CD4-positive, alpha-beta T cell treated with Interleukin-6 for 4 hours (primary cell): ENCODE results near the gene ARRDC1.

Experiments used
- DNase-seq: peaks from one replicate; pipeline ENCODE4 v3.0.0-alpha.2; 2020; ENCODE audit warnings: mixed read lengths

The ARRDC1 gene

DNA sequence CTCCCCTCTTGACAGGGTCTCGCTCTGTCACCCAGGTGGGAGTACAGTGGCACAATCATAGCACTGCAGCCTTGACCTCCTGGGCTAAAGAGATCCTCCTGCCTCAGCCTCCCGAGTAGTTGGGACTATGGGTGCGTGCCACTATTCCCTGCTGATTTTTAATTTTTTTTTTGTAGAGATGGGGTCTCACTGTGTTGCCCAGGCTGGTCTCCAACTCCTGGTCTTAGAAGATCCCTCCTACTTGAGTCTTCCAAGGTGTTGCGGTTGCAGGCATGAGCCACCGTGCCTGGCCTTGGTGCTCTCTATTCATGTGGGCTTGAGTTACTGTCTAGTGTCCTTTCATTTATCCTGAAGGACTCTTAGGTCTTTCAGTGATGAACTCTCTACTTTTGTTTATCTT, 37.4 kb downstream of the ARRDC1 start:
- DNase-seq, result no peak

- DNase-seq, result no peak
These were observed 38.4 kb downstream of the ARRDC1 start for GRCh38 chr9:137643921-137644320.

DNA sequence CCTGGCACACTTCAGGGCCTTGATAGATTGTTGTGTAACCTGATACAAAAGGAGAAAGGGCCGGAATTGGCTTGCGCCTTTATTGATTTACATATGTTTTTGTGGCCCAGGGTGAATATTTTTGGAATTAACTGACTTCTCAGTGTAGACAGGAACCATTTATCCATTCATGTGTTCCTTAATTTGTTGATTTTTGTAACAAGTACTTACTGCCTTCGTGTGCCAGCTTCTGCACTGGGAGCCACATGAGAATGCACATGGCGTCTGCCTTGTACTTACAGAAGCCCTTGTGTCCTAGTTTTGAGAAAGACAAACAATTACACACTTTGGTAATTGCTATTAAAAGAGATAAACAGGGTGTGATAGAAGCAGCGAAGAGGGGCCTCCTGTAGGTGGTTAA, 39.7 kb downstream of the ARRDC1 start:
- no peak for DNase-seq

DNA sequence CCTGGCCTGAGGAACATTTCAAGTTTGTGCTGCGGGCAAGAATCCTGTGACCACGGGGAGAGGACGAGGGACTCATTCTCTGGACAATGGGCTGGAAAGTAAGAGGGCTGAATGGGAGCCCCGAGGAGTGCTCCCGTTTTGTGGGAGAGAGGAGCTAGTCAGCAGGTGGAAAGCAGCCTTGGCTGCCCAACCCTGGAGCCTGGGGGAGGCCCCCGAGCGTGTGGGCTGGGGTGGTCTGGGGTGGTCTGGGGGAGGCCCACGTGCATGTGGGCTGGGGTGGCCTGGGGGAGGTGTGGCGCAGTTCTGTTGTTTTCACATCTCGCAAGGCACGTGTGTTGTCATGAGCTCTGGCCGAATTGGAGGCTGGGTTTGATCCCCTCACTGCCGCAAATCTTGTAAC, 40.9 kb downstream of the ARRDC1 start:
- no peak for DNase-seq

DNA sequence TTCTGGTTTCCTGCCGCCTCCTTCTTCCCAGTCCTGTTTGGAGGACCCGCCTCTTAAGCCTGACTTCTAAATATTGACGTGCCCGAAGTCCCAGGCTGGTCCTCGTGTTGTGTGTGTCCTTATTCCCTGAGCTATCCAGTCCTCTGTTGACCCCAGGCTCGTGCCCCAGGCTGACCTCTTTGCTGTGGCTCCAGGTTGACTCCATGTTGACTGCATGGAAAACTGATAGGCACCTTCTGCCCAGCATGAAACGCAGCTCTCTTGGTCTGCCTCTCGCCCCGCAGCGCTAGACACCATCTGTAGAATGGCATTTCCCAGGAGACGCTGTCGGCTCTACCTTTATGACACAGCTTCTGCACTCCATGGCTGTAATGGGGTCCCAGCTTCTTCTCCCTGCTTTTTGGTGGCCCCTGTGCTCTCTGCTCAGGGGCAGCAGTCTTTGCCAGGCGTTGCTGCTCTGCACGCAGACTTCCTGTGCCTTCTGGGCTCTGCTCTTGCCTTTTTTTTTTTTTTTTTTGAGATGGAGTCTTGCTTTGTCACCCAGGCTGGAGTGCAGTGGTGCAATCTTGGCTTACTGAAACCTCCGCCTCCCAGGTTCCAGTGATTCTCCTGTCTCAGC, 41.7 kb downstream of the ARRDC1 start:
- peak; percentile 29 for DNase-seq

GRCh38 chr9:137648396-137648795, 42.9 kb downstream of the ARRDC1 start:
- DNase-seq, result no peak

DNA sequence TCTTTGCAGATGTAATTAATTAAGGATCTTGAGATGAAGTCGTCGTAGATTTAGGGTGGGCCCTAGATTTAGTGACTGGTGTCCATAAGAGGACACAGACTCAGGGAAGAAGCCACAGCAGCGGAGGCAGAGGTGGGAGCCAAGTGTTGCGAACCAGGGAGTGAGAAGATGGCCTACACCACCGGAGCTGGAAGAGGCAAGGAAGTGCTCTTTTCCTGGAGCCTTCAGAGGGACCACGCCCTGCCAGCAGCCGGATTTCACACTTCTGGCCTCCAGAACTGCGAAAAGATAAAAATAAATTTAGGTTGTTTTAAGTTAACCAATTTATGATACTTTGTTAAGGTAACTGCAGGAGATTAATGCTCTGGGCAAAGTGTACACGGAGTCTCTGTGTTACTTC, 44.1 kb downstream of the ARRDC1 start:
- no peak for DNase-seq

DNA sequence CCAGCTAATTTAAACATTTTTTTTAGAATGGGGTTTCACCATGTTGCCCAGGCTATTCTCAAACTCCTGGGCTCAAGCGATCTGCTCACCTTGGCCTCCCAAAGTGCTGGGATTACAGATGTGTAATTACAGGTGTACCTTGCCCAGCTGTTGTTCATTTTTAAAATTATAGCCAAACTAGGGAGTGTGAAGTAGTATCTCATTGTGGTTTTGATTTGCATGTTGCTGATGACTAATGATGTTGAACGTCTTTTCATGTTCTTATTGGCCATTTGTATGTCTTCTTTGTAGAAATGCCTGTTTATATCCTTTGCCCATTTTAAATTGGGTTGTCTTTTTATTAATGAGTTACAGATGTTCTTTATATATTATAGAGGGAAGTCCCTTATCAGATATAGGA, 44.8 kb downstream of the ARRDC1 start:
- no peak for DNase-seq

- DNase-seq, result no peak
These were observed 45.3 kb downstream of the ARRDC1 start for GRCh38 chr9:137650779-137651178.

- no peak for DNase-seq
These were observed 50.9 kb downstream of the ARRDC1 start for GRCh38 chr9:137656416-137656815.

- no peak for DNase-seq
These were observed 52.1 kb downstream of the ARRDC1 start for GRCh38 chr9:137657606-137658005.

DNA sequence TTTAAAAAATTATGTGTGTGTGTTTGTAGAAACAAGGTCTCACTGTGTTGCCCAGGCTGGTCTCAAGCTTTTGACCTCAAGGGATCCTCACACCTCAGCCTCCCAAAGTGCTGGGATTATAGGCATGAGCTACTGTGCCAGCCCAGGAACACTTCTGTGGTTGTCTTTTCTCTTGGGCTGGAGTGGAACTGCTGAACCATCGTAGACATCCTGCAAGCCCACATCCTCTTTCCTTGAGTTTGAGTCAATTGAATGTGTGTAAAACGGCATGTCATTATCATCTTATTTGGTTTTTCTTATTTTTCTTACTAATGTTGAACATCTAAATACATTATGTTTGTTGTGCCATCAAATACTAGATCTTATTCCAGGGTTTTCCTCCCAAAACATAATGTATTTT, 53.3 kb downstream of the ARRDC1 start:
- DNase-seq, result no peak

DNA sequence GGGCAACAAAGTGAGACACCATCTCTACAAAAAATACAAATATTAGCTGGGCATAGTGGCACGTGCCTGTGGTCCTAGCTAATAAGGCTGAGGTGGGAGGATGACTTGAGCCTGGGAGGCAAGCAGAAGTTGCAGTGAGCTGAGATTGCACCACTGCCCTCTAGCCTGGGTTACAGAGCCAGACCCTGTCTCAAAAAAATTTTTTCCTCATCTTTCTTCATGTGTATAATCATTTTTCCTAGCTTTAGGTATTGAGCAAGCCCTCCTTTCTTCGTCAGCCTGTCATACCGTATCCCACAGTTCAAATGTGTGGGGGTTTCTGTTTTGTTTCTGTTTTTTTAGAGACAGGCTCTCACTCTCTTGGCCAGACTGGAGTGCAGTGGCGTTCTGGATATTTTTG, 54.7 kb downstream of the ARRDC1 start:
- no peak for DNase-seq

DNA sequence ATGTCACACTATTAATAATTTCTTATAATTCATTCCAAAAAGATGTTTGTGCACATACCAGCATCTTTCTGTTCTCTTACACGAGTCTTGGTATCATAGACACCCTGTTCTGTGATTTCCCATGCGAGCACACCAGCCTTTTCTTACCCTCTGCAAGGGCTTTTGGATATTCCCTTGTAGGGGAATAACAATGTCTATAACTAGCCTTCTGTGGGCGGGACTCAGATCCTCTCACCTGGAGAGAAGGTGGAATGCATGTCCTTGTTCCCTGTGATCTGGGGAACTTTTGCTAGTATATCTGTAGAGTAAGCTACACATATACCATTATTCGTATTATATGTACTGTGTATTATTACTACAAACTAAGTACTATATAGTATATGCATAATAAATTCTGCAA, 58.1 kb downstream of the ARRDC1 start:
- no peak for DNase-seq

- DNase-seq, result no peak
These were observed 59.2 kb downstream of the ARRDC1 start for GRCh38 chr9:137664676-137665075.
